Amniotic epithelial cell (primary cell): ENCODE results near the gene NECTIN4.
A peak's percentile ranks its signal among the peaks of the same experiment; 100 is the strongest.
"Not testable (repeated sequence)": the region's sequence is repeated elsewhere in the genome, so short reads cannot be mapped to it uniquely, and the experiment has no call there.

Source experiments
- DNase-seq: peaks from one replicate; pipeline ENCODE4 v3.0.0-alpha.2; 2010; ENCODE audit warnings: low read depth

The NECTIN4 gene

GRCh38 chr1:161026954-161027353 lies 62.4 kb downstream of the NECTIN4 start:
- peak; percentile 39 for DNase-seq

DNA sequence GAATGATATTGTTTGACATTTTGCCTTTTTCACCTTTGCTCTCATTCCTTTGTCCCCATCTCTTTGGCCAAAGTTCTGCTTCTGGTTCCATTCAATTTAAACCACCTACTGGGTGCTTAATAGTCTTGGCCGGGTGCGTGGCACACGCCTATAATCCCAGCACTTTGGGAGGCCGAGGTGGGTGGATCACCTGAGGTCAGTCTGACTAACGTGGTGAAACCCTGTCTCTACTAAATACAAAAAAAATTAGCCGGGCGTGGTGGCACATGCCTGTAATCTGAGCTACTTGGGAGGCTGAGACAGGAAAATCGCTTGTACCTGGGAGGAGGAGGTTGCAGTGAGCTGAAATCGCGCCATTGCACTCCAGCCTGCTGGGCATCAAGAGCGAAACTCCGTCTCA lies 66.9 kb downstream of the NECTIN4 start:
- DNase-seq: not testable (repeated sequence)

GRCh38 chr1:161021970-161022353 lies 67.4 kb downstream of the NECTIN4 start:
- no peak for DNase-seq

- DNase-seq: peak; percentile 65
Observed at GRCh38 chr1:161021165-161021969, 68.0 kb downstream of the NECTIN4 start.
